GM12878 (cell line): Measurements from ENCODE around the gene LYPD5. TPM values are rescaled to one million over a fixed set of nuclear protein-coding genes. Genes with fewer than 3 reads are reported as not detected.

Experiments
- ATAC-seq: fragments of 200-7000 bp; cut with Tn5 transposase; 3 replicates; pipeline ENCODE4 v1.9.1; 2020; ENCODE audit warnings: mild to moderate bottlenecking, moderate library complexity
- BruUV-seq: library from RNA; stranded (reverse); fragments of 400-500 nt; replicated peaks from 2 replicates; lab custom pipeline; 2021; lab: Mats Ljungman, UMichigan
- CTCF ChIA-PET: fragments of 300-600 bp; sonication (Branson Sonifier 250); formaldehyde crosslinking; extraction: SDS; loops from one replicate; lab custom pipeline; 2021; ENCODE audit warnings: inconsistent platforms; lab: Yijun Ruan, JAX
- POLR2A ChIA-PET: fragments of 350-600 bp; formaldehyde crosslinking; extraction: SDS; loops from one replicate; lab custom pipeline; 2021; ENCODE audit warnings: inconsistent platforms; lab: Charles Lee
- RAD21 ChIA-PET: fragments of 300-600 bp; sonication (Branson Sonifier 250); formaldehyde crosslinking; loops from one replicate; lab custom pipeline; 2023; ENCODE audit warnings: antibody characterized with exemption; ENCODE audit not compliant: unreplicated experiment; lab: Charles Lee
- SMC1A ChIA-PET: fragments of 300-600 bp; sonication (Branson Sonifier 250); formaldehyde crosslinking; loops from one replicate; lab custom pipeline; 2023; ENCODE audit not compliant: unreplicated experiment, uncharacterized antibody; lab: Charles Lee
- DNase-seq: peaks from one replicate; pipeline ENCODE4 v3.0.0-alpha.2; 2011; ENCODE audit warnings: low read depth, low spot score
- FAIRE-seq: peaks from 3 replicates; lab custom pipeline; 2011; peaks lifted over from hg19 to GRCh38; lab: Jason Lieb, UNC
- H2AFZ ChIP-seq: 2 replicates; pipeline ENCODE4 v1.6.0; 2011; ENCODE audit warnings: low read depth, low read length, control low read depth; ENCODE audit not compliant: control insufficient read depth
- H3K27ac ChIP-seq: 2 replicates; pipeline ENCODE4 v1.5.1; 2011; ENCODE audit warnings: control low read depth; ENCODE audit not compliant: control insufficient read depth, insufficient read depth
- H3K27me3 ChIP-seq, 2 experiments: replicated peaks in 1 of 2; 2 replicates each; pipeline versions ENCODE4 v1.6.0 to v1.6.1; 2011; ENCODE audit warnings: low read length in 1 of 2; ENCODE audit not compliant: control insufficient read depth in 2 of 2, insufficient read depth in 2 of 2
- H3K36me3 ChIP-seq, 2 experiments: 2 replicates each; pipeline ENCODE4 v1.5.1; 2011; ENCODE audit warnings: low read length in 1 of 2; ENCODE audit not compliant: control insufficient read depth in 2 of 2, insufficient read depth in 2 of 2
- H3K4me1 ChIP-seq: 2 replicates; pipeline ENCODE4 v1.6.1; 2011; ENCODE audit warnings: mild to moderate bottlenecking, low read length, moderate library complexity, mixed read lengths; ENCODE audit not compliant: control insufficient read depth, insufficient read depth
- H3K4me2 ChIP-seq: 2 replicates; pipeline ENCODE4 v1.6.0; 2011; ENCODE audit warnings: control low read depth; ENCODE audit not compliant: control insufficient read depth, insufficient read depth
- H3K4me3 ChIP-seq: fragments of 200-600 bp; sonication (generic); 2 replicates; pipeline ENCODE4 v1.5.1; 2016
- H3K79me2 ChIP-seq: 2 replicates; pipeline ENCODE4 v1.6.0; 2011; ENCODE audit warnings: low read length; ENCODE audit not compliant: control insufficient read depth, insufficient read depth
- H3K9ac ChIP-seq: 2 replicates; pipeline ENCODE4 v1.8.0; 2011; ENCODE audit warnings: low read length, control low read depth, mixed read lengths; ENCODE audit not compliant: control insufficient read depth, insufficient read depth
- H3K9me3 ChIP-seq: replicated peaks from 3 replicates; pipeline ENCODE4 v1.5.1; 2011; ENCODE audit warnings: mild to moderate bottlenecking, low read length; ENCODE audit not compliant: control insufficient read depth, insufficient read depth
- H4K20me1 ChIP-seq: 2 replicates; pipeline ENCODE4 v1.6.0; 2011; ENCODE audit not compliant: control insufficient read depth, insufficient read depth
- BMI1 ChIP-seq: fragments of 450-650 bp; IDR thresholded peaks from 2 replicates; pipeline ENCODE4 v1.6.1; 2016; ENCODE audit warnings: mild to moderate bottlenecking, moderate library complexity, borderline replicate concordance
- CBFB ChIP-seq: IDR thresholded peaks from 2 replicates; pipeline ENCODE4 v1.6.1; 2016; ENCODE audit warnings: antibody characterized with exemption, low read depth
- CHD4 ChIP-seq: fragments of 200-600 bp; sonication (generic); IDR thresholded peaks from 2 replicates; pipeline ENCODE4 v1.6.1; 2016; ENCODE audit warnings: mild to moderate bottlenecking
- CREB1 ChIP-seq: IDR thresholded peaks from 2 replicates; pipeline ENCODE4 v1.6.1; 2012; ENCODE audit warnings: low read depth, mild to moderate bottlenecking, inconsistent platforms
- ELK1 ChIP-seq: IDR thresholded peaks from 2 replicates; pipeline ENCODE4 v1.6.1; 2012; ENCODE audit warnings: low read depth, low read length, improper control_type of control experiment
- EZH2 ChIP-seq: IDR thresholded peaks from 2 replicates; pipeline ENCODE4 v1.6.1; 2012; ENCODE audit warnings: low read depth, mild to moderate bottlenecking, control low read depth, inconsistent platforms, low read length, borderline replicate concordance; ENCODE audit not compliant: control insufficient read depth
- HDGF ChIP-seq: fragments of 450-650 bp; IDR thresholded peaks from 2 replicates; pipeline ENCODE4 v1.6.1; 2016; ENCODE audit warnings: antibody characterized with exemption
- NBN ChIP-seq: fragments of 450-650 bp; IDR thresholded peaks from 2 replicates; pipeline ENCODE4 v1.6.1; 2016
- NR2C1 ChIP-seq: fragments of 450-650 bp; IDR thresholded peaks from 2 replicates; pipeline ENCODE4 v1.6.1; 2017; ENCODE audit warnings: antibody characterized with exemption, mild to moderate bottlenecking, moderate library complexity
- NR2C2 ChIP-seq: IDR thresholded peaks from 2 replicates; pipeline ENCODE4 v1.6.1; 2011; ENCODE audit warnings: borderline replicate concordance, low read depth; ENCODE audit not compliant: control insufficient read depth, insufficient read length
- PAX5 ChIP-seq: IDR thresholded peaks from 2 replicates; pipeline ENCODE4 v1.6.1; 2011; ENCODE audit warnings: low read depth, low read length, borderline replicate concordance
- RBBP5 ChIP-seq: fragments of 200-600 bp; sonication (generic); conservative IDR thresholded peaks from 2 replicates; pipeline ENCODE4 v1.6.1; 2016
- SKIL ChIP-seq: fragments of 450-650 bp; IDR thresholded peaks from 2 replicates; pipeline ENCODE4 v1.6.1; 2017; ENCODE audit warnings: mild to moderate bottlenecking, low read depth, inconsistent platforms; ENCODE audit not compliant: poor library complexity, severe bottlenecking
- SPI1 ChIP-seq: IDR thresholded peaks from 2 replicates; pipeline ENCODE4 v1.6.1; 2011; ENCODE audit warnings: low read depth, mild to moderate bottlenecking, low read length, moderate library complexity, borderline replicate concordance; ENCODE audit not compliant: insufficient read depth
- TBL1XR1 ChIP-seq: IDR thresholded peaks from 2 replicates; pipeline ENCODE4 v1.6.1; 2012; ENCODE audit warnings: low read depth, low read length, improper control_type of control experiment
- TCF3 ChIP-seq: IDR thresholded peaks from 2 replicates; pipeline ENCODE4 v1.6.1; 2012; ENCODE audit warnings: low read depth, mild to moderate bottlenecking, low read length, borderline replicate concordance; ENCODE audit not compliant: insufficient read depth
- WGBS: methylation state at CpG from one replicate; pipeline ENCODE4 v1.1.6; 2016; ENCODE audit warnings: low lambda C conversion rate; ENCODE audit not compliant: insufficient replicate concordance, insufficient coverage; ENCODE audit errors: missing lambda C conversion rate; 5-methylcytosine and 5-hydroxymethylcytosine counted together
- in situ Hi-C: fragments of 300-500 bp; cut with MboI; formaldehyde crosslinking; loops from 9 replicates; pipeline ENCODE4 v1.14.3; 2018; ENCODE audit warnings: mixed read lengths
- intact Hi-C: fragments of 100-400 bp; cut with micrococcal nuclease; formaldehyde crosslinking; loops from one replicate; pipeline ENCODE4 v1.14.2; 2022; ENCODE audit not compliant: unreplicated experiment
- polyA plus RNA-seq, 11 experiments: library from polyadenylated mRNA; depleted of rRNA in 4 of 11; unstranded in 6 of 11; stranded (reverse) in 5 of 11; fragments of >200 nt; fragmentation: Nextera tagmentation in 4 of 11; fragmentation: Illumina TruSeq in 1 of 11; extraction: Ambion mirVana in 4 of 11; extraction: Trizol in 1 of 11; gene quantifications; 1 replicate in 1 of 11; 2 replicates in 10 of 11; pipeline versions ENCODE4 v1.2.1 to v1.2.3, GENCODE V29; 2011 to 2016; ENCODE audit warnings: inconsistent platforms in 2 of 11, missing spikeins in 2 of 11, low read depth in 1 of 11
- total RNA-seq, 4 experiments: library from RNA; depleted of rRNA in 3 of 4; stranded (reverse); fragments of >200 nt in 3 of 4; fragmentation: Illumina TruSeq in 1 of 4; extraction: Trizol in 1 of 4; gene quantifications; 2 replicates each; pipeline versions ENCODE4 v1.2.1 to v1.2.3, GENCODE V29; 2013 to 2021

Gene LYPD5
- total and polyA plus RNA-seq, 10 of the 15 experiments (the other 5 are each of a cell fraction or from before 2014, with no cell fraction given), result 0.04 to 2.2 (median 0.69) TPM; not detected in 1

- SMC1A ChIA-PET, result interaction anchor here (1.1 kb wide), 1 partner anchor 17 kb away, joined by 3 read pairs; no protein-coding TSS in a partner anchor
- POLR2A ChIA-PET, result no interaction called here
These were observed 2.6 kb downstream of the LYPD5 start for GRCh38 chr19:43799502-43800142.

More at GRCh38 chr19:43799502-43800142, 2.6 kb downstream of the LYPD5 start:
- Histone ChIP-seq H3K4me3 (no peak overlapping the region), H3K27me3 (no peaks in the 10 kb centered on the region), H2AFZ (no peak overlapping the region), H4K20me1 (0 out of 2 replicates have a peak, but pooled peaks cover 2% of the 10 kb centered on the region), H3K27ac (no peak overlapping the region), H3K9ac (no peak overlapping the region), H3K4me1 (peaks cover 4% of the 10 kb centered on the region), H3K36me3 (no peaks in the 10 kb centered on the region), H3K9me3 (no peaks in the 10 kb centered on the region; the same call in 2 of the 3 replicates), H3K79me2 (no peaks in the 10 kb centered on the region), H3K4me2 (no peak overlapping the region)
- ATAC-seq (peak; percentile 38; the same call in 2 of the 3 replicates), DNase-seq (no peak), FAIRE-seq (no peak)
- WGBS, result 55% methylated on average over 6 of the region's 6 CpGs
- no peak for TF ChIP-seq CBFB
- TF ChIP-seq HDGF, result no peak
- TF ChIP-seq TCF3, result no peak
- TF ChIP-seq ELK1, result no peak
- TF ChIP-seq NBN, result no peak
- TF ChIP-seq CHD4, result no peak
- TF ChIP-seq BMI1, result no peak
- no peak for TF ChIP-seq NR2C2
- TF ChIP-seq NR2C1, result no peak
- TF ChIP-seq SPI1, result no peak
- no peak for TF ChIP-seq CREB1
- TF ChIP-seq SKIL, result no peak
- TF ChIP-seq TBL1XR1, result no peak
- no peak for TF ChIP-seq PAX5
- no peak for TF ChIP-seq RBBP5
- TF ChIP-seq EZH2, result no peak
- no TSS peak for BruUV-seq
- CTCF ChIA-PET, result interaction anchor here (0.6 to 1.0 kb wide), 2 partner anchors 9 to 10 kb away, joined by 3 read pairs; no protein-coding TSS in a partner anchor
- in situ Hi-C loops, result loop anchor here (10.0 kb wide), 1 partner anchor 355 kb away; no protein-coding TSS in a partner anchor
- intact Hi-C loops, result no loop called here
- RAD21 ChIA-PET, result no interaction called here
